D721Med (cell line): ENCODE data around the gene TRERF1.

ENCODE experiments used
- DNase-seq: peaks from one replicate; pipeline ENCODE4 v3.0.0; 2011; ENCODE audit warnings: low spot score; ENCODE audit not compliant: insufficient read length
- FAIRE-seq: peaks from 2 replicates; lab custom pipeline; 2011; peaks lifted over from hg19 to GRCh38; lab: Jason Lieb, UNC
- TF ChIP-seq, protein P1 (sequence below): IDR thresholded peaks from 2 replicates; pipeline ENCODE4 v1.5.1; 2012; ENCODE audit warnings: mild to moderate bottlenecking, control low read depth; ENCODE audit not compliant: insufficient read depth; ENCODE audit errors: missing control alignments

Gene TRERF1

DNA sequence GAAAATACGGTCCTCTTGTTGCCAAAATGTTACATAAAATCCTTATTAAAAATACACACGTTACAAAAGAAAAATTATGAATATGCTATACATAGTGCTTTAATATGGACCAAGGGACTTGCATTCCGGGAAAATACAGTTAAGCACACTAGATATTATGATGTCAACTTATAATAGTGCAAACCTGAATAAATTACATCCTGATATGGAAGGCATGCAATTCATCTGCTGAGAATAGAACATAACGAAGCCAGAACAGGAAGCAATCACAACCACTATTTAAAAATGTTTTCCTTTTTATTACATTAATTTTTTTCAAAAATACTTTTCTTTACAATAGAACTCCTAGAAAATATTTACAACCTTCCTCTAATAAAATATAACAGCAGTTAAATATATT, 226.3 kb downstream of the TRERF1 start:
- DNase-seq (no peak), FAIRE-seq (no peak)

GRCh38 chr6:42225029-42225339, 226.7 kb downstream of the TRERF1 start:
- DNase-seq, result no peak

More for the DNA sequence above, 226.3 kb downstream of the TRERF1 start:
- TF ChIP-seq, protein P1, sequence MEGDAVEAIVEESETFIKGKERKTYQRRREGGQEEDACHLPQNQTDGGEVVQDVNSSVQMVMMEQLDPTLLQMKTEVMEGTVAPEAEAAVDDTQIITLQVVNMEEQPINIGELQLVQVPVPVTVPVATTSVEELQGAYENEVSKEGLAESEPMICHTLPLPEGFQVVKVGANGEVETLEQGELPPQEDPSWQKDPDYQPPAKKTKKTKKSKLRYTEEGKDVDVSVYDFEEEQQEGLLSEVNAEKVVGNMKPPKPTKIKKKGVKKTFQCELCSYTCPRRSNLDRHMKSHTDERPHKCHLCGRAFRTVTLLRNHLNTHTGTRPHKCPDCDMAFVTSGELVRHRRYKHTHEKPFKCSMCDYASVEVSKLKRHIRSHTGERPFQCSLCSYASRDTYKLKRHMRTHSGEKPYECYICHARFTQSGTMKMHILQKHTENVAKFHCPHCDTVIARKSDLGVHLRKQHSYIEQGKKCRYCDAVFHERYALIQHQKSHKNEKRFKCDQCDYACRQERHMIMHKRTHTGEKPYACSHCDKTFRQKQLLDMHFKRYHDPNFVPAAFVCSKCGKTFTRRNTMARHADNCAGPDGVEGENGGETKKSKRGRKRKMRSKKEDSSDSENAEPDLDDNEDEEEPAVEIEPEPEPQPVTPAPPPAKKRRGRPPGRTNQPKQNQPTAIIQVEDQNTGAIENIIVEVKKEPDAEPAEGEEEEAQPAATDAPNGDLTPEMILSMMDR, result no peak

GRCh38 chr6:42224222-42225028, 227.3 kb downstream of the TRERF1 start:
- DNase-seq (no peak), FAIRE-seq (no peak)
- TF ChIP-seq, protein P1, result no peak

More at GRCh38 chr6:42225029-42225339, 226.7 kb downstream of the TRERF1 start:
- FAIRE-seq, result no peak
- TF ChIP-seq, protein P1, result no peak

GRCh38 chr6:42222448-42222847, 229.3 kb downstream of the TRERF1 start:
- no peak for DNase-seq
- FAIRE-seq, result no peak
- TF ChIP-seq, protein P1, result no peak

GRCh38 chr6:42221546-42221945, 230.2 kb downstream of the TRERF1 start:
- TF ChIP-seq, protein P1, result no peak
- DNase-seq (no peak), FAIRE-seq (no peak)

GRCh38 chr6:42220807-42221206, 230.9 kb downstream of the TRERF1 start:
- FAIRE-seq, result no peak
- TF ChIP-seq, protein P1, result no peak

More at GRCh38 chr6:42220807-42221206, 230.9 kb downstream of the TRERF1 start:
- no peak for DNase-seq
